ENCODE measurements around the gene ABHD12.

DNA sequence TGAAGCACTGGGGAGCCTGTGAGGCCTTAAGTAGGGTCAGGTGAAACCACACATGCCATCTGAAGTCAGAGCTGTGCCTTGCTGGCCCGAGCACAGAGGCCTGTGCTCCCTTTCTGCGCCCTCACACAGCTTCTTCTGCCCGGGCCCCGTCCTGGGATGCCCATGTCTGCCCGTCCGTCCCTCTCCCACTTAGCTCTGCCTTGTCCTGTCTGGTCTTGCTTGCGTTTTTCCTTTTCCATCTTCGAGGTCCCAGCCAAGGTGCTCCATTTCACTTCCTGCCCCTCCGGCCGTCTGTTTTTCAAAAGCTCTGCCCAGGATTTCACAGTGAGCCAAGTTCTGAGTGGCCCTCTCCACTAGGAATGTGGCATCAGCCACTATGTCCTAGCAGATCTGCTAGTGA lies 97.1 kb downstream of the ABHD12 start:
- TF ChIP-seq POLR2A (IDR thresholded peaks at IDR 0.05; ENCODE audit: low read depth, low read length), result no peak
- TF ChIP-seq, protein P1, sequence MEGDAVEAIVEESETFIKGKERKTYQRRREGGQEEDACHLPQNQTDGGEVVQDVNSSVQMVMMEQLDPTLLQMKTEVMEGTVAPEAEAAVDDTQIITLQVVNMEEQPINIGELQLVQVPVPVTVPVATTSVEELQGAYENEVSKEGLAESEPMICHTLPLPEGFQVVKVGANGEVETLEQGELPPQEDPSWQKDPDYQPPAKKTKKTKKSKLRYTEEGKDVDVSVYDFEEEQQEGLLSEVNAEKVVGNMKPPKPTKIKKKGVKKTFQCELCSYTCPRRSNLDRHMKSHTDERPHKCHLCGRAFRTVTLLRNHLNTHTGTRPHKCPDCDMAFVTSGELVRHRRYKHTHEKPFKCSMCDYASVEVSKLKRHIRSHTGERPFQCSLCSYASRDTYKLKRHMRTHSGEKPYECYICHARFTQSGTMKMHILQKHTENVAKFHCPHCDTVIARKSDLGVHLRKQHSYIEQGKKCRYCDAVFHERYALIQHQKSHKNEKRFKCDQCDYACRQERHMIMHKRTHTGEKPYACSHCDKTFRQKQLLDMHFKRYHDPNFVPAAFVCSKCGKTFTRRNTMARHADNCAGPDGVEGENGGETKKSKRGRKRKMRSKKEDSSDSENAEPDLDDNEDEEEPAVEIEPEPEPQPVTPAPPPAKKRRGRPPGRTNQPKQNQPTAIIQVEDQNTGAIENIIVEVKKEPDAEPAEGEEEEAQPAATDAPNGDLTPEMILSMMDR (IDR thresholded peaks at IDR 0.05; ENCODE audit: extremely low read depth in 1 of 2, insufficient read depth in 1 of 2, low read depth in 1 of 2, low read length in 2 of 2), result no peak
